DMS153 treated with DMSO at 0.1 percent for 48 hours (cell line): ENCODE results near the gene PRDM16.

Source experiments
- DNase-seq: peaks from one replicate; lab custom pipeline; 2025; ENCODE audit not compliant: unreplicated experiment; lab: John Stamatoyannopoulos, UW

Gene PRDM16

DNA sequence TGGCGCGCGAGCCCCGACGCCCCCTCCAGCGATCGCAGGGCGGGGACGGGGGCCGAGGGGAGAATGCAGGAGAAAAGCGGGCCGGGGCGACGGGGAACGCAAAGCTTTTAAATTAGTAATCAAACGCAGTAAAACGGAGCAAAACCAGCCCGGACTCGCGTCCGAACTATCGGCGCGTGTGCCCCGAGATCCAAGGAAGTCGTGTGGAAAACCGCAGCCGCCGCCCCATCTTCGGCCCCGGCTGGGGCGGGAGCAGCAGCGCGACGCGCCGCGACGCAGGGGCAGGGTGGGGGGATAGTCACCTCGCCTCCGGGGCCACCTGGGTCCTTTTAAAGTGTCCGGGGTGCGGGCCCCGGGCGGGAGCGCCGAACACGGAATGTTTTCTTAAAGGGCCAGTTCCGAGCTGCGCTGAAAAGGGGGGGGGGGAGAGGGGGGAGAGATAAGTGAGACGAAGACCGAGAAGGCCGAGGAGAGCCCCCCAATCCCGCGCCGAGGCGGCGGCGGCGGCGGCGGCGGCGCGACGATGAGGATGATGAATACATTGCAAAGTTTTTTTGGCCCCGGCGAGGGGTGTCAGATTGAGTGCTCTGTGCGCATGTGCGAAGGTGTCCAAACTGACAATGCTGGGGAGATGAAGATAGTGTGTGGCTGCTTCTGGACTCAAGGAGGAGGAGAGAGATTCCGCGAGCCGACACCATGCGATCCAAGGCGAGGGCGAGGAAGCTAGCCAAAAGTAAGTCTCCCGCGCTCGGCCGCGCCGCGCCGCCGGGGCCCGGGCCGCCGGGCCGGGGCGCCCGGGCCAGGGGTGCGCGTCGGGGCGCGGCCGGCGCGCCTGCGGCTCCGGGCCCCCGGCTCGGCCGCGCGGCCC, at the start of gene PRDM16:
PRDM16 (plus strand) TSS at position 640 of the 868 bp plus-strand sequence; CDS start at position 697, 57 bp downstream.
- no peak for DNase-seq

DNA sequence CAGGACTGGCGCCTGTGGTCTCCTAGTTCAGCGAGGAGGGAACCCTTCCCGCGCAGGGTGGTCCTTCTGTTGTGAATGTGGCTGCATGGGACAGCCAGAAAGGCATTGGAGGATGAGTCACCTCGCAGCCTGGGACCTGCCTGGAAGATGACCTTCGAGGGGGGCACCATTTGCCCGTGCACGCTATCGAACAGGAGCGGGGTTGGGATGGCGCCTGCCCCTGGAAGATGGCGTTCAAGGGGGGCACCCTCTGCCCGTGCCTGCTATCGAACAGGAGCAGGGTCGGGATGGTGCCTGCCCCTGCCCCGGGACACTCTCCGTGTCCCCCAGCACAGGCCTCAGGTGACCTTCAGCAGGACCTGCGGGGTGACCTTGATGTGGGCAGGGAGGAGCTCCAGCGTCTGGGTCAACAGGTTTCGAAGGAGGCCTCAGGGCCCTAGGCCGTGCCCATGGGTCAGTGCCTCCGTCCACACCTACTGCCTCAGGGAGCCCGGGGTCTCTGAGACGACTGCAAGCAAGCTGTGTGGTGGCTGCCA, 49.4 kb upstream of the PRDM16 start:
- no peak for DNase-seq

DNA sequence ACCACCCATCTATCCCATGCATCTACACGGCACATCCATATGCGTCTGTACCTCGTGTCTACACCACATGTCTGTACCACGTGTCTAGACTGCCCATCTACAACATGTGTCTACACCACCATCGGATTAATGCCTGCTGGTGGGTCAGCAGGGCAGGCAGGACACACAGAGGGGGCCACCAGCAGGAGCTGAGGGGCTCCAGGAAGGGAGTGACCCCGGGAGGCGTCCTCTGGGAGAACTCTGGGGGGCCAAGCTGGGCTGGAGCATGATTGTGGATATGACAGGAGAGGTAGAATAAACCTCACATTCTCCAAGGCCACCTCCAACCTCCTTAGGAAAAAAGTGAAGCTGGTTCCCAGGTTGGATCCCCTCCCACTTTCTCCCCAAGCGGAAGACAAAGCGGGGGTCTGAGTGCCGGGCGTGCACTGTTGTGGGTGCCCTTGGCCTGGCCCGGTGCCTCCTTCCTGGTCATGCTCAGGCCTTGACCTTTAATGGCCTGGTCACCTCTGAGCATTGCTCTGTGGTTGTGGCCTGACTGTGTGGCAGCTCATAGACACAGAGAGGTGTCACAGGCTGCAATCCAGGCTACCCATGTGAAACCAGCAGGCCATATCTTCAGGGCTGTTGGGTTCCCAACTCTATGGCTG, 48.6 kb upstream of the PRDM16 start:
- DNase-seq, result no peak

DNA sequence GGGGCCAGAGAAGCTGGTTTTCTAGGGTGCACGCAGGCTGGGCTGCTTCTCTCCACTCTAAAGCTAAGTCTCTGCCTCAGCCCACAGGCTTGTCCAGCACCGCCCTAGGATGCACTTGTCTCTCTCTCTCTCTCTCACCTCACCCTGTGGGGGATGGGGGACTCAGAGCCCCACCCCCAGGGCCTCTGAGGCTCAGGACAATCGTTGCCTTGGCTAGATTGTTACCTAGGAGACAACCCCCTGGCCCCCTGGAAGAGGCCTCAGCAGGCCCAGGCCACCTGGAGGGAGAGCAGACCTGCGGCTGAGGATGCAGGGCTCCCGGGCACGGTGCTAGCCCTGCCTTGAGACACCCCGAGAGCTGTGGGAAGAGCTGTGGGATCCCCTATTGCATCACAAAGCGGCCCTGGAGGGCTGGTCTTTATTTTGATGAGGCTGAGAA, 47.8 kb upstream of the PRDM16 start, which contains the start of gene ACTRT2:
ACTRT2 (plus strand) TSS at position 235 of the 439 bp plus-strand sequence. CDS start 220 bp downstream, outside the sequence.
- no peak for DNase-seq

DNA sequence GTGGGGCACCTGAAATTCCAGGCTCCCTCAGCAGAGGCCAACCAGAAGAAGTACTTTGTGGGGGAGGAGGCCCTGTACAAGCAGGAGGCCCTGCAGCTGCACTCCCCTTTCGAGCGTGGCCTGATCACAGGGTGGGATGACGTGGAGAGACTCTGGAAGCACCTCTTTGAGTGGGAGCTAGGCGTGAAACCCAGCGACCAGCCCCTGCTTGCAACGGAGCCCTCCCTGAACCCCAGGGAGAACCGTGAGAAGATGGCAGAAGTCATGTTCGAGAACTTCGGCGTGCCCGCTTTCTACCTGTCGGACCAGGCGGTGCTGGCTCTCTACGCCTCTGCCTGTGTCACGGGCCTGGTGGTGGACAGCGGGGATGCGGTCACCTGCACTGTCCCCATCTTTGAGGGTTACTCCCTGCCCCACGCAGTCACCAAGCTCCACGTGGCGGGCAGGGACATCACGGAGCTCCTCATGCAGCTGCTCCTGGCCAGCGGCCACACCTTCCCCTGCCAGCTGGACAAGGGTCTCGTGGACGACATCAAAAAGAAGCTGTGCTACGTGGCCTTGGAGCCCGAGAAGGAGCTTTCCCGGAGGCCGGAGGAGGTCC, 47.1 kb upstream of the PRDM16 start:
- DNase-seq, result no peak

DNA sequence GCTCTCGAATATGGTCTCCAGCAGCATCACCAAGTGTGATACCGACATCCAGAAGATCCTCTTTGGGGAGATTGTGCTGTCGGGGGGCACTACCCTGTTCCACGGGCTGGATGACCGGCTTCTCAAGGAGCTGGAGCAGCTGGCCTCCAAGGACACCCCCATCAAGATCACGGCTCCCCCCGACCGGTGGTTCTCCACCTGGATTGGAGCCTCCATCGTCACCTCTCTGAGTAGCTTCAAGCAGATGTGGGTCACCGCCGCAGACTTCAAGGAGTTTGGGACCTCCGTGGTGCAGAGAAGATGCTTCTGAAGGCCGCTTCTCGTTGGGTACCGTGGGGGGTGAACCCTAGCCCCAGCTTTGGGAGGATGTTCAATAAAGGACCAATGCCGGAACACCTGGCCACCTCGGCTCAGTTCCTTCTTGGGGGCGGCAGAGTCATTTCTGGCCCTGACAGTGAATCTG, 46.5 kb upstream of the PRDM16 start:
- no peak for DNase-seq

DNA sequence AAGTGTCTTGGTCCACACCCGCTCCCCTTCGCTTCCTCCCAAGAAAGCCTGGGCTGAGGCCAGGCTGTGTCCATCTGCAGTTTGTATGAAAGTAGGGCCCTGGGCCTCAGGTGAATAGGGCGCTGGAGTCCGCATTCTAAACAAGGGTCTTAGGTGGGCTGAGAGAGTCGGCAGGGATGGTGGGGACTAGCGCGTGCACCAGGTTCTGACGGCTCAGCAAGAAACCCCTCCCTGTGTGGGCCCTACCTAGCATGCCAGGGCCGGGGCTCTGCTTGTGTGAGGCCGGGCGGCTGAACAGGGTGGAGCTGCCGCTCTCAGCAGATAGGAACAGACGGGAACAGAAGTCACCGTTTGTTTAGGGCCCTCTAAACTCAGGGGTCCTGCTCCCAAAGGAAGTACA, 46.0 kb upstream of the PRDM16 start:
- no peak for DNase-seq

DNA sequence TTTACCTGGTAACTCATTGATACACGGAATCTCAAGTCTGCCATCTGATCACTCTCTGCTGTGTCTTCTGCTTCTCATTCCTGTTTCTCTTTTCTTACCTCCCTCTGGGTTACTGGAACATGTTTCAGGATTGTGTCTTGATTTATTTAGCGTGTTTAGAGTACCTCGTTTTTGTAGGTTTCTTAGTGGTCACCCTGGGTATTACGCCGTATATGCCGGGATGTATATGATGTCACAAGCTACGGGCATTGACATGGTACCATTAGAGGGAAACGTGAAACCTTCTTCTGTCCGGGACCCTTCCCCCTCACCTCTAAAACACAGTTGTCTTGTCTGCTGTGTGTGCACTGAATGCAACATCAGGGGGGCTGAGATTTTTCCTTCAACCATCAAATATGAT, 45.0 kb upstream of the PRDM16 start:
- no peak for DNase-seq

DNA sequence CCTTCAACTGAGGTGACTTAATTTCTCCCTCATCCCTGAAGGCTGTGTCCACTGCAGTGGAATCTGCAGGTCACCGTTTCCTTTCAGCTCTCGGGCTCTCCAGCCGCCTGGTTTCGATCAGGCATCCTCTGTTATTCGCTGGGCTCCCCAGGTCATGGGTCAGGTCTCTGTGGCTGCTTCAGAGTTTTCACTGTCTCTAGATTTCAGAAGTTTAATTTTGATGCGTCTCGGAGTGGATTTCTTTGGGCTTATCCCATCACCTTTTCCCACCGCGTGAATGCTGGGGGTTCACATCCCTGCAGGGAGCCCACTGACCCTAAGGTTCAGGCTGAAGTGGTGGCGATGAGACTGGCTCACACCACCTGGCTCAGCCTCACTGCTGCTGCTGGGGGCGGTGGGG, 44.4 kb upstream of the PRDM16 start:
- DNase-seq, result no peak

DNA sequence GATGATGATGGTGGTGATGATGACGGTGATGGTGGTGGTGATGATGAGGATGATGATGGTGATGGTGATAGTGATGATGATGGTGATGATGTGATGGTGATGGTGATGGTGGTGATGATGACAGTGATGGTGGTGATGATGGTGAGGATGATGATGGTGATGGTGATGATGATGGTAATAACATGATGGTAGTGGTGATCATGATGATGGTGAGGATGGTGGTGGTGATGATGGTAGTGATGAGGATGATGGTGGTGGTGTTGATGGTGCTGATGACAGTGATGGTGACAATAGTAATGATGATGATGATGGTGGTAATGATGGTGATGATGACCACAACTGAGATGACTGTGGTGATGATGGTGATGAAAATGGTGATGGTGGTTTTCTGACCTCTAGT, 42.9 kb upstream of the PRDM16 start:
- DNase-seq, result no peak

DNA sequence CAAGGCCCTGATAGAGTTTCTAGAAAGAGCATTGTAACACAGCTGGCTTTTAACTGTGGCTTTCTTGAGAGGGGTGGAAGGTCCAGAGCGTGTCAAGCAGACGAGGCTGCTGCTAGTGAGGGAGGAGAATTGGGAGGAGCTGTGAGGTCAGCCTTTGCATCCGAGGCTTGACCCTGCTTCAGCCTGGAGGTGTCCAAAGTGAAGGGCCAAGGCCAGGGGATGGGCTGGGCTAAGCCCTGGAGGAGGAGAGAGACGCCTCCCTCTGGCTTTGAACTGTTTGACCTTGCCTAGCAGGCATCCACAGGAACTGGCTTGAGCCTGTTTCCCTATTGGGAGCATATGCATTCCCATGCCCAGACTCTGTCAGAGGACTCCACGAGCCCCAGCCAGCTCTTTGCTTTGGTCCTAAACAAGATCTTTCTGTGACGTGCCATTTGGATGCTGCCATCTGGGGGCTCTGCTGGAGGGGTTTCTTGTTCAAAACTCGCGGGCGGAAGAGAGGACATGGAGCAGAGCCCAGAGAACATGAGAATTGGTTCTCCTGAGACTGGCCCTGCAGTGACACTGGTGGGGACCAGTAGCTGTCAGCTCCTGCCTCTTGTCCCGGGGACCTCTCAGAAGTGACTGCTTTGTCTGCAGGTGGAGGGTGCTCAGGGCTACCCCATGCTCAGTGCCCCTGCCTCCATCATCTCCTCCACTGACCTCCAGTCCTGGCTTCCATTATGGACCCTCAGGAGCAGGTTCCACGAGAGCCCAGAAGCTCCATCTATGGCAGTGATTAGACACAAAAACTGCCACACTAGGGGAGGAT, 42.2 kb upstream of the PRDM16 start:
- DNase-seq, result no peak

DNA sequence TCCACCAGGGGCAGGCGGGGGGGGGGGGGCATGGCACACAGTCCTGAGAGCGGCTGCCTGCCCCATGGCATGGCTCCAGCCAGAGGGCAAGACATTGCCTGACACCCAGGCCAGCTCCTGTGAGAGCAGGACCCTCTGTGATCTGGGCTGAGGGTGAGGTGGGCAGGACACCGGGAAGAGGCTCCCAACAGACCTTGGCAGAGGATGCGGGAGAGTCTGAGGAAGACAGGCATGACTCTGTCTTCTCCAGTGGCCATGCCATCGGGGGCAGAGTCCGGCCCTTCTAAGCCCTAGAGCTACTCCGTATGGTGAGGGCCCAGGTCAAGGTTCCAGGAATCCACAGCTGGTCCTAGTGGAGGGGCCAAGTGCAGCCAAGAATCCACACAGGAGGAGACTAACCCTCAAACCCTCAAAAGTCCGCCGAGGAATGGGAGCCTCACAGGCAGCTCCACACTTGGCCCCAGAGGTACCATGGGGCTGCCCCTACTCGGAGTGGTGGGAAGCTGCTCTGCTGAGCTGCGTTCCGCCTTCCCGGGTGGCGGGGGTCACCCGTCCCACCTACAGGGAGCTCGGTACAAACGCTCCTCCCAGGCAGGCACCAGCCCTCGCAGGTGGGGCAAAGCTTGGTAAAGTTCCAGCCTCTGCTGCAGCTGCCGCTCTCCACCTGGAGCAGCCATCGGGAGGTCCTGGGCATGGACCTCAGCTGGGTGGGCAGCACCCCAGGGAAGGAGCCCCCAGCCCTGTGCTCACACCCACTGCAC, 41.2 kb upstream of the PRDM16 start:
- DNase-seq, result no peak

DNA sequence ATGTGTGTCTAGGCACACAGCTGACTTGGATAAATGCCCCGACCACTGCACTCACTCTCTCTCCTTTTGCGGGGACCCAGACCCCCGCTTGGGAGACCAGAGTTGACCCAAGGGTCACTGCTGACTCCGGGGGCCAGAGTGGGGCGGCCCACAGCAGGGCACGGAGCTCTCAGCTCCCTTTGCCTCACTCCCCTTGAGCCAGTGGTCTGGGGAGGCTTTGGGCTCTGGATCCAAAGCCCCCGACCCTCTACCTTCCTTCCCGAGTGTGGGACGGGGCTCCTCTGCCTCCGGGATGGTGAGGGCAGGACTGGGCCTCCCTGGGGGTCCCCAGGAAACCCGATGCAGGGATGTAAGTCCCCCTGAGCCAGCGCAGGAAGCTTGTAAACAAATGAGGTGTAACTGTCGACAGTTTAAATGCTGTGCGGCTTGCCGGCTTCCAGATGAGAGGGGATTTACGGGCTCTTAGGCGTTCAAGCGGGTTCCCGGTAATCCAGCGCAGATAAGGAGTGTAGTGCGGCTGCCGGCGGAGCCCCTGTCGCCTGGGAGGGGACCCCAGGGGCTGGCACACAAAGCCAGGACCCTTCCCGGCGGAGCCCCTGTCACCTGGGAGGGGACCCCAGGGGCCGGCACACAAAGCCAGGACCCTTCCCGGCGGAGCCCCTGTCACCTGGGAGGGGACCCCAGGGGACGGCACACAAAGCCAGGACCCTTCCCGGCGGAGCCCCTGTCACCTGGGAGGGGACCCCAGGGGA, 40.3 kb upstream of the PRDM16 start:
- no peak for DNase-seq

DNA sequence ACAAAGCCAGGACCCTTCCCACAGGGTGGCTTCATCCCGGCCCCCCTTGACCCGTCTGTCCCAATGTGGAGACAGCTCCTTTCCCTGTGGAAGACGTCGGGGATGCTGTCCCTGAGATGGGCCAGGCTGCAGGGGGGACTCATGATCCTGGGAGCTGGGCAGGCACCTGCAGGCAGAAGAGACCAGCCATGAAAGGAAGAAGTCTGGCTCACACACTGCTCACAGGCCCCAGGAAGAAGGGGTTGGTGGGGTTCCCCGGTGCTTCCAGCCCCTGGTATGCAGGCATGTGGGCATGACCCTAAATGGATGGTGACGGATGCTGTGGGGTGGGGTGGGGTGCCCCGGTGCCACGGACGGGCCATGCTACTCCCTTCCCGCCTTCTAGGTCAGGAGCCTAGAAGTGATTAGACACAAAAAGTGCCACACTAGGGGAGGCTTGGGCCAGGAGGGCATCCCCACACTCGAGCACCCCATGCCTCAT, 39.5 kb upstream of the PRDM16 start:
- DNase-seq, result no peak

DNA sequence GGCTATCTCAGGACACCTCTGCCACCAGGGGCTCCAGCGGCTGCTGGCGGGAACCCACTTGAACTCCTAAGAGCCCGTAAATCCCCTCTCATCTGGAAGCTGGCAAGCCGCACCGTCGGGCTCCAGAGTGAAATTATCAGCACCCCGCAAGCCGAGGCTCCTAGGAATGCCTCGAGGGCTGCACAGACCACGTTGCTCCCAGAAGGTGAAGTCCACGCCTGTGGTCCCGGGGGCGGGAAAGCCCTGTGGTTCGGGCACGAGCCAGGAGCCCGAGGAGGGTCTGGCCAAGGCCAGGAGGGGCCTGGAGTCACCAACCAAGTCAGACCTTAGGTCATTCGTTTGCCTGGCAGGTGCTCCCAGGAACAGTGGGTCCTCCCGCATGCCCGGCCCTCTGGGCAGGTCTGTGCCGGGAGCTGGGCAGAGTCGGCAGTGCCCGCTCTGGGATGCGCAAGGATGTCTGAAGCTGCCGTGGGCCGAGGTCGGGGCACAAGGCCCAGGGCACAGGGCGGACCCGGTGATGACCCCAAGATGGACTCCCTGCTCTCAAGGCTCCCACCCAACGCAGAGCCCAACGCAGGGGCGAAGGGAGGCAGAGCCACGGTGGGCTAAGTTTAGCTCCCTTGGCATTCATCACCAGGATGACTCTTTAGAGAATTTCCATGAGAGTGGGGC, 38.9 kb upstream of the PRDM16 start:
- no peak for DNase-seq

DNA sequence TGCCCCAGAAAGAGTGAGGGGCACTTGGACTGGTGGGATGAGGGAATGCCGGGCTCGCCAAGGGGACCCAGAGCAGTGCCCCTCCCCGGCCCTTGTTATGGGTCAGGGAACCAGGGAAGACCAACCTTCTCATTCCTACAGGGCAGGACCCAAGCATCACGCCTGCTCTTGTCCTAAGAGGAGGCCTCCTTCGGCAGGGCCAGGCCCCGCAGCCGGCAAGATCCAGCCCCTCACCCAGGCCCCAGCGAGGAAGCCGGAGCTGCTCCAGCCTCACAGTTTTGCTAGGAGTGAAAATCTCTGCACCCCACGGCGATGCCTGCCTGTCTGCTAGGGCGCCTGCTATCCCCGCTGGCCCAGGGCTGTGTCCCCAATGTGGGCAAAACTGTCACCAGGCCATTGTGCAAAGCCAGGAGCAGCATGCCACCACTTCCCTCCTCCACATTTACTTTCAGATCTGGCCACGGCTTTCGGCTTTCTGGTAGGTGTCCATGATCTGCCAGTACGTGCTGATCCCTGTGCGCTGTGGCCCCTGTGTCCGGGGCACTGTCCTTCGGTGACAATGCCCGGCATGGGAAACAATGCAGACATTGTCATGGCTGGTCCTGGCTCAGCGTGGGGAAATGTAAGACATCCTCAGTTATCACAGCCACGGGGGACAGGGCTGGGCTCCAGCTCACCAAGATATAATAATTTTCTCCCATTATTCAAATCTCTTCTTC, 38.2 kb upstream of the PRDM16 start:
- no peak for DNase-seq

DNA sequence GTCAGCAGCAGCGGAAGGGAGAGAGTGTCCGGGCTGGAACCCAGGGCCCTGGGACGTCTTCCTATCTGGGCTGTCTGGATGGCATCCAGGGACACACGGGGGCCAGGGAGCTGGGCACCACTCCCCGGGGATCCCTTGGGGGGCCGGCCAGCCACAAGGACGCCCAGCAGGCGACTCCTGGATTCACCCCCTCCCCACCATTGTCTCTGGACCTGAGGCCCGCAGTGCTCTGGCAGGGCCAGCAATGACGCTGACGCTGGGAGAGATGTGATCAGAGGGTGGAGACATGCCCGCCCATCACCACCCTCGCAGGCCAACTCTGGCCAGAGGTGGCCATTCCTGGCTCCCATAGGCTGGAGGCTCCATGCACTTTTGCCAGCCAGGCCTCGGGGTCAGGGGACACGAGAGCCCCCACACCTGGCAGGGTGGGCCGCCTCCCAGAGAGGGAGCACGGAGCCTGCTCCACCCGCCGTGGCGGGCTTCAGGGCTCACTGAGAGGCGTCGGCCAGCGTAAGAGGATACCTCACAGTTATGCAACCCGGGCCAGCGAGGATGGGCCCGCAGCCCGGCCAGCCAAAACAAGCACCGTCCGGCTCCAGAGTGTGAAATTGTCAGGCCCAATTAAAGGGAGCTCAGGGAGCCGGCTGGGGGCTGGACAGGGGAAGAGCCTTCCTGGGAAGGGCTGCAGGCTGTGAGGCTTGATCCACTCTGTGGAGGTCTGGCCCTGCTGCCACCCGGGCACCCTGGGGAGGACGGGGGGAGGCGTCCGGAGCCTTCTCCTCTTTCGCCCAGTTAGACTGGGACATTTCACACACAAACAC, 37.4 kb upstream of the PRDM16 start:
- no peak for DNase-seq
